Forelimb muscle (tissue), 1 donor: ENCODE measurements around the gene ZBTB14. TPM values are rescaled to one million over a fixed set of nuclear protein-coding genes. Genes with fewer than 3 reads are reported as not detected.
A peak's percentile ranks its signal among the peaks of the same experiment; 100 is the strongest.

Experiments
- DNase-seq: peaks from one replicate; pipeline ENCODE4 v3.0.0-alpha.2; 2013; ENCODE audit warnings: low read depth
- polyA plus RNA-seq: library from polyadenylated mRNA; unstranded; fragments of 120-200 nt; gene quantifications from one replicate; pipeline ENCODE4 v1.2.1, GENCODE V29; 2013; ENCODE audit not compliant: insufficient read length

The ZBTB14 gene
- polyA plus RNA-seq, 1 donor, result 9.2 TPM

GRCh38 chr18:5288517-5288935 lies 7.0 kb downstream of the ZBTB14 start:
- no peak for DNase-seq

GRCh38 chr18:5287854-5288253 lies 7.7 kb downstream of the ZBTB14 start:
- DNase-seq, result no peak

- no peak for DNase-seq
Observed at GRCh38 chr18:5286525-5286924, 9.0 kb downstream of the ZBTB14 start.

GRCh38 chr18:5285326-5285725 lies 10.2 kb downstream of the ZBTB14 start:
- DNase-seq, result peak; percentile 8

- DNase-seq, result no peak
Observed at GRCh38 chr18:5284808-5285207, 10.7 kb downstream of the ZBTB14 start.

- DNase-seq, result no peak
Observed at GRCh38 chr18:5282770-5283169, 12.8 kb downstream of the ZBTB14 start.

DNA sequence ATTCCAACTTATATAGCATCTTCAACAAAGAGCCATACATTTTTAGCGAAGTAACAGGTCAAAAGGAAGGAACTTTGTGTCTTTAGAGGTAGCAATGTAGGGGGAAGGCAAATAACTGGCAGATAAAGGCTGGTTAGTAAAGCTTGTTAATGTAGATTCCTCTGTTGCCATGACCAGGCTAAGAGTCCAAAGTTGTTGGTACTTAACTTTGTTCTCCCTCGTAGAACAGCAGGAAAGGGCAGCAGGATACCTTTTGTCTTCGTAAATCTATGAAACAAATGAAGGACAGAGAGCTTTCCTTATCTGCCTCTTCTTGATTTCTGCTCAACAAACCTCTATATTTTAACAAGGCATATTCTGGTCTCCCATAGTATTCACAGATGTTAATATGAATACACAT lies 18.6 kb downstream of the ZBTB14 start:
- no peak for DNase-seq

DNA sequence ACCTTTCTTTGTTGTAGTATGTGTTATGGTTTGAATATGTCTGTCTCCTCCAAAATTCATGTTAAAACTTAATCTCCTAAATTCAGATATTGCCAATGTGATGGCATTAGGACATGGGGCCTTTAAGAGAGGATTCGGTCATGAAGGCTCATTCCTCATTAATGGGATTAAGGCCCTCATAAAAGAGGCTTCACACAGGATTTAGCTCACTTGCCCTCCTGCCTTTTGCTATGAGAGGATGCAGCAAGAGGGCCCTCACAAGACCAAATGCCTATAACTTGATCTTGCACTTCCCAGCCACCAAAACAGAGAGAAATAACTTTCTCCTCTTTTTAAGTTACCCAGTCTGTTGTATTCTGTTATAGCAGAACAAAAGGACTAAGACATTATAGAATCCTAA lies 19.7 kb downstream of the ZBTB14 start:
- DNase-seq, result no peak

DNA sequence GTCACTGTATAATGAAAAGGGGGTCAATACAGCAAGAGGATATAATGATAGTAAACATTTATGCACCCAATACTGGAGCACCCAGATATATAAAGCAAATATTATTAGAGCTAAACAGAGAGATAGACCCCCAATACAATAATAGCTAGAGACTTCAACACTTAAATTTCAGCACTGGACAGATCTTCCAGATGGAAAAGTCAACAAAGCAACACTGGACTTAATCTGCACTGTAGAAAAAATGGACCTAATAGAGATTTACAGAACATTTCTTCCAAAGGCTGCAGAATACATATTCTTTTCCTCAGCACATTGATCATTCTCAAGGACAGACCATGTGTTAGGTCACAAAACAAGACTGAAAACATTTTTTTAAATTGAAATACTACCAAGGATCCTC lies 26.7 kb downstream of the ZBTB14 start:
- DNase-seq, result no peak

DNA sequence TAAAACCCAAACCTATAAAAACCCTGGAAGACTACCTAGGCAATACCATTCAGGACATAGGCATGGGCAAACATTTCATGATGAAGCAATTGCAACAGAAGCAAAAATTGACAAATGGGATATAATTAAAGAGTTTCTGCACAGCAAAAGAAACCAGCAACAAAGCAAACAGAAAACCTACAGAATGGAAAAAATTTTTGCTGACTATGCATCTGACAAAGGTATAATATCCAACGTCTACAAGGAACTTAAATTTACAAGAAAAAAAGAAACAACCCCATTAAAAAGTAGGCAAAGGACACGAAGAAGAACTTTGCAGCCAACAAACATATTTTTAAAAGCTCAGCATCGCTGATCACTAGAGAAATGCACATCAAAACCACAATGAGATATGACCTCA lies 28.8 kb downstream of the ZBTB14 start:
- DNase-seq, result no peak

- DNase-seq, result no peak
Observed at GRCh38 chr18:5253910-5254309, 41.6 kb downstream of the ZBTB14 start.

GRCh38 chr18:5251117-5251516 lies 44.4 kb downstream of the ZBTB14 start:
- DNase-seq, result no peak

- no peak for DNase-seq
Observed at GRCh38 chr18:5250603-5251002, 44.9 kb downstream of the ZBTB14 start.

DNA sequence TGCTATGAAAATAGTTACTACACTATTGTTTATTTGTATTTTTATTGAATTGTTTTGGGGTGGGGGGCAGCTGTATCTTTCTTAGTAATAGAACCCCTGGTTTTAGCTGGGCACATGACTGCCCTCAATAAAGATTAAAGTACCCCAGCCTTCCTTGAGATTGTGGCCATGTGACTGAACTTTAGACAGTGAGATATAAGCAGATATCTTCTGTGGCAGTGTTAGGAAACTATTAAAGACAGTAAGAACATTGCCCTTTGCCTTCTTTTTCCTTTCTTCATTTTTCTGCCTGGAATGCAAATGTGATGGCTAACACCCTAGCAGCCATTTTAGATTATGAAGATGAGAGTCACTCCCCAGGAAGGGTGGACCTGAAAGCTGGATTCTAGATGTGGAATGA lies 50.6 kb downstream of the ZBTB14 start:
- DNase-seq, result no peak

DNA sequence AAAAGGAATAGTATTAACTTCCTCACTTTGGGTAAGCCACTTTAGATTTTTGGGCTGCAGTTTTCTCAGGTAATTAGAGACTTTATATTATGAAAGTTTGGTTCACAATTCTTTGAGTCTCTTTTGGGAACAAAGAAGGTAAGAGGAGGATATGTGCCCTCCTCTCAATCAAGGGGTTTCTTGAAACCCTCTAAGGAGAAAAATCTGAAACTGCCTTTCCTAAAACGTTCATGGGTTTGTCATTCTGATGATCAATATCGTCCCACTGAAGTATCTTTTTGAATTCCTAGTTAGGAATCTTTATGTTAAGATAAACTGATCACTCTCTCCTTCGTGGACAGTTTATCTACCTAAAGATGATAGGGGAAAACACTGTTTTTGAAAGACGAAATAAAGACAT lies 56.1 kb downstream of the ZBTB14 start:
- no peak for DNase-seq

Other genes starting within 250 kb of the ZBTB14 start
- not detected for gene AKAIN1, start 98.5 kb downstream of the ZBTB14 start, polyA plus RNA-seq
- gene EPB41L3, start 248.3 kb upstream of the ZBTB14 start, polyA plus RNA-seq, result 107 TPM